NCI-H510A treated with DMSO at 0.1 percent for 48 hours (cell line): ENCODE measurements around the gene HES3.

Source experiments
- DNase-seq: peaks from one replicate; lab custom pipeline; 2025; lab: John Stamatoyannopoulos, UW

Gene HES3

DNA sequence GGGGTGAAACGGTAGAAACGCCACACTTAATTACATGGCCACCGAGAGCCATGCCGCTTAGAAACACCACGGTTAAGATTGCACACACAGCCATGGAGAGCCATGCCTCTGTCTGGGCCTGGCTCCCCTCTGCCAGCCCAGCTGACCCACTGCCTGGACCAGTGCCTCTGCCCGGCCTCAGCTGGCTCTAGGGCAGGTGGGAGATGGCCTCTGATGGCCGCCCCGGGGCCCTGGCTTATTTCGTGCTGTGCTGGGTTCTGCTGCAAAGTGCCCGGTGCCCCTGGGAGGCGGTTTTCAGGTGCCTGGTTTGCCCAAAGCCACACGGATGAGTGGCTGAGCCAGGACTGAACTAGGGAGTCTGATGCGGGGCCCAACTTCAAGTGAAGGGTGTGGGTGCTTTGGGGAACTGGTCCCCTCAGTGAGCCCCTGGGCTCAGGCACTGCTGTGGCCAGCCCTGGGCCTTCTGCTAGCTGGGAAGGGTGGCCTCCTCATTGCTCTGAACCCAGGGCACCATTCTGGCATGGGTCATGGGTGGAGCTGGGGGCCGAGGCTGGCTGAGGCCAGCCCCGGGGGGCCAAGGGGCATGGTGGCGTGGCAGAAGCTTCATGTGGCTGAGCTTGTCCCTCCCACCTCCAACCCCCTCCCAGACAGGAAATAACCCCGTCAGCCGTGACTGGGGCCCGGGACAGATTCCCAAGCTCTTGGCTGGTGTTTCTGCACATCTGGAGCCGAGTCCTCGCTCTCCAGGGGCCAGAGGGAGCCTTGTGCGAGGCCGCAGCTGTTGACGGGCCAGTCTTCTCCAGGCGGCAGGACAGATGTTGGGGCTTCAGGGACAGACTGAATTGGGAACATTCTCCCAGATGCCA lies 18.8 kb downstream of the HES3 start:
- no peak for DNase-seq

GRCh38 chr1:6263716-6264115 lies 19.7 kb downstream of the HES3 start:
- DNase-seq, result no peak

- peak; percentile 97 for DNase-seq
These were observed 21.2 kb downstream of the HES3 start for GRCh38 chr1:6265151-6265550.

DNA sequence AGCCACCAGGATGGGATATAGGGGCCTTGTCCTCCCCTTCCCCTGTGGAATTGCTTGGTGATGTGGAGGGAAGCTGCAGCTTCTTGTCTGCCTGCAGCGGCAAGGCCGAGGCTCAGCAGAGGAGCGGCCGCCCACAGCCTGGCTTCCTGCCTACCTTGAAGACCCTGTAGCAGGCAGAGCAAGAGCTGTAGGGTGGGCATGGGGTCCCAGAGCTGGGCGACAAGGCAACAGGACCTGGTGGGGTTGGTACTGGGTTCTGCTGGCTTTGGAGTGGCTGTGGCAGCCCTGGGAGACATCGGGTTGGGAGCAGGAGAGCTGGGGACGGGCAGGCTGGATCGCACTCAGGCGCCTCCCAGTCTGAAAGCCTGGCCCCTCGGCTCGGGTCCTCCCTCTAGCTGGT lies 22.7 kb downstream of the HES3 start:
- DNase-seq, result no peak

GRCh38 chr1:6267686-6268322 lies 23.8 kb downstream of the HES3 start:
- DNase-seq, result no peak

- DNase-seq, result no peak
These were observed 24.4 kb downstream of the HES3 start for GRCh38 chr1:6268415-6268814.

DNA sequence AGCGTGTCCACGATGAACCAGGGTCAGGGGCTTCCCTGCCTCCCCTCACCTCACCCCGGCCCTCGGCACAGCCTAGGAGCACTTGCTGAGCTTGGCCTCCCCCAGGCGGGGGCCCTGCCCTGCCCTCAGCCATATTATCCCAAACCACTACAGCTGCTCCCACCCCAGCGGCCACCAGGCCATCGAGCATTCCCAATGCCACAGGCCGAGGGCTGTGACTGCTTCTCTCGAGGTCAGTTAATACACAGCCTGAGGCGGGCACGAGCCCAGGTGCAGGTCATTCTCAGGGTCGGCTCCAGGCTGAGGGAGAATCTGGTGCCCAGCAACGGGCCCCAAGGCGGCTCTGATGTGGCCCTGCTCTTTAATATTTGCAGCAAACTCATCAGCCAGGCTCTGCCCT lies 25.3 kb downstream of the HES3 start:
- DNase-seq, result no peak

DNA sequence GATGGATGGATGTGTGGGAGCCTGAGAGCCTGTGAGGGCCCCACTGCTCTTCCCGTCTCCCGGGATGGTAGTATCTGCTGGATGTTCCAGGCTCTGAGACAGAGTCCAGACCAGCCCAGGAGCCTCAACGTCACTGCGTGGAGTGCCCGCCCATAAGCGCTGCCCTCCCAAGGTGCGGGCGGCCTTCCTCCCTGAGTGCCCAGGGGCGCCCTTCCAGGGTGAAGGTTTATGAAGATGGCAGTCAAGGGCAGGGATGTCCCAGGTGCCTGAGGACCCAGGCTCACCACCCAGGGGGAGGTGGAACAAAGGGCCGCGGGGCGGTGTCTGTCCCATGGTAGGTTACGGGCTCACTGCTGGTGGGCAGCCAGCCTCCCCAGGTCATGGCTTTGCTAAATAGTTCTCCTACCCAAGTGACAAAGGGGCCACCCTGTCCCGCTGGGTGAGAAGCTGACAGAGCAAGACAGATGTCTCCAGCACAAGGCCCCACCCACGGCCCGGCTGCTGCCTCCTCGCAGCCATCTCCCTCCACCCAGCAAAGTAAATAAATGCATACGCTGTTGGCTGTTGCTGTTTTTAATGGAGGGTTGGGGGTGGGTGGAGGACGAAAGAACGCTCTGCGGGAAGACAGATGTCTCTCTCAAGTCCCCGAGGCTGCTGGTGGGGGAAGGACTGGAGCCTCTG lies 25.9 kb downstream of the HES3 start:
- DNase-seq, result peak; percentile 99

GRCh38 chr1:6270401-6270800 lies 26.4 kb downstream of the HES3 start:
- DNase-seq, result peak; percentile 92

GRCh38 chr1:6271006-6271405 lies 27.0 kb downstream of the HES3 start:
- no peak for DNase-seq

- peak; percentile 81 for DNase-seq
These were observed 27.6 kb downstream of the HES3 start for GRCh38 chr1:6271554-6271953.

GRCh38 chr1:6272452-6272851 lies 28.5 kb downstream of the HES3 start:
- DNase-seq, result no peak

GRCh38 chr1:6272868-6273267 lies 28.9 kb downstream of the HES3 start:
- DNase-seq, result no peak

GRCh38 chr1:6273380-6273891 lies 29.5 kb downstream of the HES3 start:
- peak; percentile 87 for DNase-seq

- DNase-seq, result no peak
These were observed 30.1 kb downstream of the HES3 start for GRCh38 chr1:6274102-6274501.

DNA sequence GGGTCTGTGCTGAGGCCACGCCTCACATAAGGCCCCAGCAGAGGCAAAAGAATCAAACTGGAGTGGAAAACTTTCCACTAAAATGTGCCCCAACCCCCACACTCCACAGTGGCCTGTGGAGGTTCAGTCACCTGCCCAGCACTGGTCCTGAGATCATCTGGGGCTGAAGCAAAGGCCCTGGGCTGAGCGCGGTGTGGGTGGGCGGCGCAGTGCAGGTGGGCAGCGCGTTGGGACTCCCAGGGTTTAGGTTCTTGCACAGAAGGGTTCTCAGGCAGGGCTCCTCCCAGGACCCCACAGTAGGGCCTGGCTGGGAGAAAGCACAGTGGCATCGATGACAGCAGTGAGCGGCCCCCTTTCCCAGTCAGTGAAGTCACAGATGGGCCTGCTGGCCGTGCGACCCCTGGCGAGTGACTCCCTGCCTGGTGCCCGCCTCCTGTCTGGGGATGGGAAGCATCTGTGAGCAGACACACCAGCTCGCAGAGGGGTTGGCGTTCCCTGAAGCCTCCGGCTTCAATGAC lies 30.7 kb downstream of the HES3 start:
- DNase-seq, result no peak

DNA sequence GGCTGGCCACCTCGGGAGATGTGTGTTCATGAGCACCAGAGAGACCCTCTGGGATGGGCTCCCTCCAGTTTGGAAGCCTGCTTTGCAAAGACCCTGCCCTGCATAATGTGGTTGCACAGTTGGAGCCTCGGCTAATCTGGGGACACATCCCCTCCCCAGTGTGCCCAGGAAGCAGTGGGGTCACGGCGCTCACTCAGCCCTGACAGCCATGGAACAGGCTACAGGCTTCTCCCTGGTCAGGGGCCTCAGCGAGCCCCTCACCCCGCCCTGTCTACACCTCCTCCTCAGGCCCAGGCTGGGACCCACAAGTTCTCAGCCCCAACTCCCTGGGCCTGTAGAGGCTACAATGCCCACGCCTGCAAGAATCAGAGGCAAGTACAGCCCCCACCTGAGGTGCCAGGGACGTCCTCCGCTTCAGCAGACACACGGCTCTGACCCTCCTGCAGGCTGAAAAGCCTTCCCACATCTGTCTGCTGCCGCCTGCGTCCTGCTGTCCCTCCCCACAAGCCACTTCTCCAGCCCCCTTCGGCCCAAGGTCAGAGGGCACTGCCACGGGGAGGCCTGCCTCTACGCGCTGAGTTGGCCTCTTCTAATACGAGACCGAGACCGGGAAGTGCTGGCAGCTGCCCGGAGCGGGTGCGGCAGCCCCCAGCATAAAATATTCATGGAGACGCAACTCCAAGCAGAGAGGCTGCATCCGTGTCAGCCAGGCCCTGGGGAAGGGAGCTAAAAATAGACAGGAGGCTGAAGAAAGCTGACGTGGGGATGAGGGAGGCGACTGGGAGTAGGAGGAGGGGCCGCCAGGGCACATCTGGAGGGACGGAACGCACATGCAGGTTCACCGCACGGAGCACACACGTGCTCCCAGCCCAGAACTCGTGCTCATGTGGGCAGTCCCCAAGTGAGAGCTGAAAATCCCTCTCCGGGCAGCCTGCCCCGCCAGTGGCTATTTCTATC lies 32.1 kb downstream of the HES3 start:
- DNase-seq, result peak; percentile 99

DNA sequence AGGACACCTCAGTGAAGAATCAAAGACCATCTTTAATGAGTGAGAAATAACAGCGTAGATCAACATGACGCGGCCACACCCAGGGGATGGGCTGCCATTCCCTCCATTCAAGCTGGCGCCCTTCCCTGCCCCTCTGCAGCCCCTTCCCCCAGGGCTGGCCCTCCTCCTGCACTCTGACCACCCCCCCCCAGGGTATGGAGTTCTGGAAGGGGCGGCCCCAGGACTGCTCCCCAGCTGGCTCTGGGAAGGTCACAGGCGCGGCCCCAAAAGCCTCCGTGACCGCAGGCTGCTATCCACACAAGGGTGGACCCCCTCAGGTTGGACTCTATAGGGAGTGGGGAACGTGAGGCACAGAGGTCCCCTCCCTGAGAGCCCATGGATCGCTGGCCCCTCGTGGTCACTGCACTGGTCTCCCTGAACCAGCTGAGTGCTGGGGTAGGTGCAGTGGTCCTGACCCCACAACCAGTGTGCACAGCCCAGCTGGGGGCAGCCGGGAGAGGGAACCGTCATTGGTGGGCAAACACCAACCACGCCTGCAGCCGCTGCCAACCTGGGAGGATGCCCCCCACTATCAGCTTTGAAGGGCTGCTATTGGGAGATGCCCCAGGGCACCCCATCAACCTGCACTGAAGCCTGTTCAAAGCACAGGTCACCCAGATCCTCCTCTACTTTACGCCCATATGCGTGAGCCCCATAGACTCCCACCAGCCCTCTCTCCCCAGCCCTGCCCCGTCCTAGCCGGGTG lies 33.0 kb downstream of the HES3 start:
- no peak for DNase-seq

- no peak for DNase-seq
These were observed 34.3 kb downstream of the HES3 start for GRCh38 chr1:6278263-6278662.

DNA sequence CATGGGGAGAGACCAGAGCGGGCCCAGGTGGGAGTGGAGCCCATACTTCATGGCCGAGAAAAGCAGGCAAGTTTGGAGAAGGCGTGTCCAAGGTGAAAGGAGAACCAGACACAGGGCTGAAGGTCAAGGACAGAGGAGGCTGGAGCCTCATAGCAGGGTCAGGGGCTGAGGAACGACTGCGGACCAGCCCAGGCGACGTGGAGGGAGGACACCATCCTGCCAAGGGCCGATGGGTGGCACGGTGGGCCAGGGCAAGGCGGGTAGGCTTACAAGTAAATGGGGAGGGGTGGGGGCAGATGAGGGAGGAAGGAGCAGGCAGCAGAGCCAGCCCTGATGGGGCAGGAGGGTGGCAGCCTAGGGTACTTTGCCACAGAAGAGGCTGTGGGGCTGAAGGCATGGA lies 35.1 kb downstream of the HES3 start:
- DNase-seq, result no peak
